Activated CD8-positive, alpha-beta memory T cell treated with anti-CD3 and anti-CD28 coated beads for 24 hours (primary cell): Measurements from ENCODE around the gene TMEM128.
"Not testable (repeated sequence)": the region's sequence is repeated elsewhere in the genome, so short reads cannot be mapped to it uniquely, and the experiment has no call there.

Experiments
- DNase-seq: peaks from one replicate; pipeline ENCODE4 v3.0.0-alpha.2; 2020

Gene TMEM128

GRCh38 chr4:4254666-4255065 is 6.6 kb upstream of the TMEM128 start:
- no peak for DNase-seq

- DNase-seq, result no peak
These were observed 6.2 kb upstream of the TMEM128 start for GRCh38 chr4:4254199-4254598.

GRCh38 chr4:4249866-4250265 is 1.8 kb upstream of the TMEM128 start:
- no peak for DNase-seq

GRCh38 chr4:4249342-4249741 is 1.3 kb upstream of the TMEM128 start:
- DNase-seq, result not testable (repeated sequence)

GRCh38 chr4:4248885-4249203 is 821 bp upstream of the TMEM128 start:
- no peak for DNase-seq

- no peak for DNase-seq
These were observed 361 bp downstream of the TMEM128 start for GRCh38 chr4:4247696-4248028.

GRCh38 chr4:4245172-4245571 is 2.9 kb downstream of the TMEM128 start:
- DNase-seq, result no peak

- not testable (repeated sequence) for DNase-seq
These were observed 8.5 kb downstream of the TMEM128 start for GRCh38 chr4:4239551-4239950.

GRCh38 chr4:4233610-4234009 is 14.4 kb downstream of the TMEM128 start:
- no peak for DNase-seq

- no peak for DNase-seq
These were observed 19.7 kb downstream of the TMEM128 start for GRCh38 chr4:4228356-4228668.

- DNase-seq, result no peak
These were observed 20.3 kb downstream of the TMEM128 start for GRCh38 chr4:4227510-4228355.

GRCh38 chr4:4226606-4227438 is 21.2 kb downstream of the TMEM128 start, which contains the start of gene OTOP1:
OTOP1 (minus strand) TSS chr4:4226929; CDS start chr4:4226864, 65 bp downstream.
- DNase-seq, result no peak

GRCh38 chr4:4225915-4226605 is 22.0 kb downstream of the TMEM128 start:
- no peak for DNase-seq

GRCh38 chr4:4217113-4217512 is 30.9 kb downstream of the TMEM128 start:
- DNase-seq, result no peak

- no peak for DNase-seq
These were observed 31.4 kb downstream of the TMEM128 start for GRCh38 chr4:4216648-4217047.

- not testable (repeated sequence) for DNase-seq
These were observed 34.3 kb downstream of the TMEM128 start for GRCh38 chr4:4213674-4214073.

GRCh38 chr4:4206204-4206603 is 41.8 kb downstream of the TMEM128 start:
- DNase-seq, result no peak

- no peak for DNase-seq
These were observed 43.6 kb downstream of the TMEM128 start for GRCh38 chr4:4204401-4204745.

- no peak for DNase-seq
These were observed 44.2 kb downstream of the TMEM128 start for GRCh38 chr4:4203688-4204400.

- no peak for DNase-seq
These were observed 45.5 kb downstream of the TMEM128 start for GRCh38 chr4:4202510-4202909.

GRCh38 chr4:4200624-4201023 is 47.4 kb downstream of the TMEM128 start:
- no peak for DNase-seq

GRCh38 chr4:4195354-4195753 is 52.7 kb downstream of the TMEM128 start:
- no peak for DNase-seq

- not testable (repeated sequence) for DNase-seq
These were observed 59.5 kb downstream of the TMEM128 start for GRCh38 chr4:4188557-4188956.
